Measurements from ENCODE around the gene ZNF224. TPM values are rescaled to one million over a fixed set of nuclear protein-coding genes. Genes with fewer than 3 reads are reported as not detected.

ZNF224 gene
- total RNA-seq, 1 experiment from 2014 or later: 5.6 TPM

DNA sequence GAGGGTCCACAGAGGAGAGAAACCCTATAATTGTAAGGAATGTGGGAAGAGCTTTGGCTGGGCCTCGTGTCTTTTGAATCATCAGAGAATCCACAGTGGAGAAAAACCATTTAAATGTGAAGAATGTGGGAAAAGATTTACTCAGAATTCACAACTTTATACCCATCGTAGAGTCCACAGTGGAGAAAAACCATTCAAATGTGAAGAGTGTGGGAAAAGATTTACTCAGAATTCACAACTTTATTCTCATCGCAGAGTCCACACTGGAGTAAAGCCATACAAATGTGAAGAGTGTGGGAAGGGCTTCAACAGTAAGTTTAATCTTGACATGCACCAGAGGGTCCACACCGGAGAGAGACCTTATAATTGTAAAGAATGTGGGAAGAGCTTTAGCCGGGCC is 37.8 kb downstream of the ZNF224 start:
- H3K79me2 ChIP-seq (ENCODE audit: low read length): no peaks in the 10 kb centered on the region
- H3K36me3 ChIP-seq (ENCODE audit: low read depth, low read length): peaks cover 25% of the 10 kb centered on the region
- H3F3A ChIP-seq (ENCODE audit: low read length, unreplicated experiment): no peaks in the 10 kb centered on the region
- no peak overlapping the region for H3K9ac ChIP-seq (ENCODE audit: low read length)
- ChIA-PET POLR2A (ENCODE audit: unreplicated experiment) (no interaction called here), CTCF (no interaction called here)
- no TSS peak for BruUV-seq (replicated peaks)
- no peaks in the 10 kb centered on the region for H3K9me2 ChIP-seq (replicated peaks; ENCODE audit: low read length)
- intact Hi-C loops (cut with micrococcal nuclease): no loop called here
- H3K4me3 ChIP-seq (ENCODE audit: low read length): no peak overlapping the region
- ATAC-seq (no peak), DNase-seq (no peak)
- H3K9me3 ChIP-seq (ENCODE audit: low read length): no peaks in the 10 kb centered on the region
- no peaks in the 10 kb centered on the region for H4K20me1 ChIP-seq (ENCODE audit: low read length)
- H3K27me3 ChIP-seq (ENCODE audit: low read length): no peaks in the 10 kb centered on the region
- no peaks in the 10 kb centered on the region for H3K4me1 ChIP-seq (ENCODE audit: insufficient read depth, low read length)
- no peak overlapping the region for H3K4me2 ChIP-seq (ENCODE audit: low read length)
- no peak overlapping the region for H2AFZ ChIP-seq (ENCODE audit: low read length)
- H3K27ac ChIP-seq (ENCODE audit: low read length): no peak overlapping the region
- no peak for TF ChIP-seq EZH2 (IDR thresholded peaks at IDR 0.05; ENCODE audit: low read length, unreplicated experiment)
- no peak for TF ChIP-seq EZH2phosphoT487 (IDR thresholded peaks at IDR 0.05; ENCODE audit: borderline replicate concordance, low read length)
- TF ChIP-seq CTCF (conservative IDR thresholded peaks at IDR 0.05; ENCODE audit: low read depth, low read length): no peak

DNA sequence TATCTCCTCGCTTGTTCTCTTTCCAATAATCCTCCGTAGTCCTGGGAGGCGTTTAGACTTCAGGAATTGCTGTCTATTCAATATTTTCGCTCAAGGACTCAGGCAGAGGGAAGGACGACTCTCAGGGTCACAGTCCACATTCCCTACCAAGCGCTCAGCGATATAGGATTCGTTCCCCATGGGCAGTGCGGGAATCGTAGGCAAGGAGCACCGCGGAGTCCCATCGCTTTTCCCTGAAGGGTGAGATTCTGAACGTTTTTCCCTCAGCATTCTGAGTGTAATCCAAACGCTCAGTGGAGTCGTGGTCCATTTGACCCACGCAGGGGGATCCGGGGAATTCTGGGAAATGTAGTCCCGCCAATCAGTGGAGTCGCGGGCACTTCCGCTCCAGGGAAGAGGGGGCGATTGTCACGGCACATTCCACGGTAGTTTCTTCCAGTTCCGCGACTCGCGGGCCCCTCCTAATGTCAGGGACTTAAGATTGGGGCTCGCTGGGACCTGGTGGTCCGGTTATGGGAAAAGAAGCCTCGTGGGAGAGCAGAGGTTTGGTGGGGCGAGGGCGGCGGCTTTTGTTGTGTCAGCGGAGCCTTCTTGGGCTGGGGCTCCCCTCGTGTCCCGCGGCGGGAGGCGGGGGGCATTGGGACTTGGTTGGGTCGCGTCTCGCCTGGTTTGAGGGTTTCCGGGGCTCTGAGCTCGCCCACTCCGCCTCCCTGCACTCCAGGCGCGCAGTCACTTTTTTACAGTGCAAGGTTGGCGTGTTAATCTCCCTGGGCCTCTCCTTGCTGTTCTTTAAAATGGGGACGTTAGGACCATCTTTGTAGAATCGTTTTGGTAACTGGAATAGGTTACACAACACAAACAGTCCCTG is 47.3 kb downstream of the ZNF224 start, which contains the start of gene ZNF234:
ZNF234 (plus strand) TSS at position 364 of the 868 bp plus-strand sequence. CDS start 3,079 bp downstream, outside the sequence.
- H3K9me3 ChIP-seq (ENCODE audit: low read length): no peaks in the 10 kb centered on the region
- peak within 1 kb of the TSS; percentile 88 for H2AFZ ChIP-seq (ENCODE audit: low read length)
- TF ChIP-seq CTCF (conservative IDR thresholded peaks at IDR 0.05; ENCODE audit: low read depth, low read length) (no peak), EZH2phosphoT487 (IDR thresholded peaks at IDR 0.05; ENCODE audit: borderline replicate concordance, low read length) (no peak), EZH2 (IDR thresholded peaks at IDR 0.05; ENCODE audit: low read length, unreplicated experiment) (no peak)
- H4K20me1 ChIP-seq (ENCODE audit: low read length): no peaks in the 10 kb centered on the region
- peaks cover 5% of the 10 kb centered on the region; the same call in 1 of the 2 replicates for H3K36me3 ChIP-seq (ENCODE audit: low read depth, low read length)
- no peaks in the 10 kb centered on the region for H3F3A ChIP-seq (ENCODE audit: low read length, unreplicated experiment)
- H3K79me2 ChIP-seq (ENCODE audit: low read length): peaks cover 8% of the 10 kb centered on the region
- no peaks in the 10 kb centered on the region for H3K27me3 ChIP-seq (ENCODE audit: low read length)
- H3K4me3 ChIP-seq (ENCODE audit: low read length): peak within 1 kb of the TSS; percentile 83
- peak; percentile 88 for ATAC-seq
- BruUV-seq (replicated peaks): TSS peak; percentile 55
- intact Hi-C loops (cut with micrococcal nuclease): loop anchor here (2.0 kb wide), 1 partner anchor 23 kb away; the partner anchor contains the start of gene ZNF226
- H3K9me2 ChIP-seq (replicated peaks; ENCODE audit: low read length): no peaks in the 10 kb centered on the region
- ChIA-PET POLR2A (ENCODE audit: unreplicated experiment) (interaction anchor here (0.7 kb wide), 1 partner anchor 22 kb away, joined by 3 read pairs; no protein-coding TSS in a partner anchor), CTCF (no interaction called here)
- H3K4me2 ChIP-seq (ENCODE audit: low read length): peak within 1 kb of the TSS; percentile 95
- DNase-seq: peak; percentile 70
- H3K4me1 ChIP-seq (ENCODE audit: insufficient read depth, low read length): no peaks in the 10 kb centered on the region
- no peak within 1 kb of the TSS for H3K27ac ChIP-seq (ENCODE audit: low read length)
- H3K9ac ChIP-seq (ENCODE audit: low read length): peak within 1 kb of the TSS; percentile 67
